Ishikawa (cell line): ENCODE data around the gene ADAD2.

Experiments used
- CEBPB ChIP-seq: IDR thresholded peaks from 2 replicates; pipeline ENCODE4 v1.6.1; 2012
- CREB1 ChIP-seq: IDR thresholded peaks from 2 replicates; pipeline ENCODE4 v1.6.1; 2012; ENCODE audit warnings: low read depth
- EGR1 ChIP-seq: IDR thresholded peaks from 2 replicates; pipeline ENCODE4 v1.6.1; 2012
- EP300 ChIP-seq: IDR thresholded peaks from 2 replicates; pipeline ENCODE4 v1.6.1; 2012; ENCODE audit warnings: borderline replicate concordance
- FOXM1 ChIP-seq: IDR thresholded peaks from 2 replicates; pipeline ENCODE4 v1.6.1; 2012; ENCODE audit warnings: low read depth, borderline replicate concordance
- MAX ChIP-seq: IDR thresholded peaks from 2 replicates; pipeline ENCODE4 v1.6.1; 2012
- NFIC ChIP-seq: IDR thresholded peaks from 2 replicates; pipeline ENCODE4 v1.6.1; 2012
- RAD21 ChIP-seq: IDR thresholded peaks from 2 replicates; pipeline ENCODE4 v1.6.1; 2012; ENCODE audit warnings: low read depth
- REST ChIP-seq: IDR thresholded peaks from 2 replicates; pipeline ENCODE4 v1.6.1; 2012; ENCODE audit warnings: low read depth, mild to moderate bottlenecking
- TAF1 ChIP-seq: IDR thresholded peaks from 2 replicates; pipeline ENCODE4 v1.6.1; 2012; ENCODE audit warnings: low read depth, mild to moderate bottlenecking
- TCF12 ChIP-seq: IDR thresholded peaks from 2 replicates; pipeline ENCODE4 v1.6.1; 2012; ENCODE audit warnings: low read depth
- TEAD4 ChIP-seq: IDR thresholded peaks from 2 replicates; pipeline ENCODE4 v1.6.1; 2012
- USF1 ChIP-seq: IDR thresholded peaks from 2 replicates; pipeline ENCODE4 v1.6.1; 2012
- YY1 ChIP-seq: IDR thresholded peaks from 2 replicates; pipeline ENCODE4 v1.6.1; 2012; ENCODE audit warnings: low read depth
- ZBTB7A ChIP-seq: IDR thresholded peaks from 2 replicates; pipeline ENCODE4 v1.6.1; 2012; ENCODE audit warnings: low read depth

Gene ADAD2

GRCh38 chr16:84186685-84187437 lies 4.1 kb upstream of the ADAD2 start, which contains the start of gene TAF1C:
TSS of gene TAF1C (minus strand) at chr16:84187057. CDS start at chr16:84184988, 2,069 bp downstream.
- TF ChIP-seq NFIC = peak; percentile 74
- TF ChIP-seq MAX = peak; percentile 76
- TF ChIP-seq TCF12 = peak; percentile 56; the same call in 1 of the 2 replicates
- TF ChIP-seq RAD21 = peak; percentile 75
- no peak for TF ChIP-seq TEAD4
- TF ChIP-seq TAF1 = peak; percentile 78
- no peak for TF ChIP-seq ZBTB7A
- peak; percentile 90 for TF ChIP-seq EGR1

GRCh38 chr16:84191466-84191865 lies 509 bp downstream of the ADAD2 start:
- no peak for TF ChIP-seq TAF1
- TF ChIP-seq RAD21 = no peak
- no peak for TF ChIP-seq YY1
- no peak for TF ChIP-seq NFIC
- TF ChIP-seq CEBPB = no peak
- TF ChIP-seq TCF12 = no peak
- no peak for TF ChIP-seq TEAD4
- no peak for TF ChIP-seq MAX
- no peak for TF ChIP-seq EGR1

- TF ChIP-seq NFIC (no peak), YY1 (no peak), TAF1 (no peak), CEBPB (no peak), REST (no peak), TCF12 (no peak), MAX (no peak), EGR1 (no peak), FOXM1 (no peak), USF1 (no peak), TEAD4 (no peak), CREB1 (no peak), RAD21 (no peak), EP300 (no peak), ZBTB7A (no peak)
Measured at GRCh38 chr16:84193480-84193879, 2.5 kb downstream of the ADAD2 start.

GRCh38 chr16:84194018-84194417 lies 3.1 kb downstream of the ADAD2 start:
- TF ChIP-seq REST = no peak
- TF ChIP-seq CEBPB = no peak
- no peak for TF ChIP-seq YY1
- TF ChIP-seq ZBTB7A = no peak
- TF ChIP-seq MAX = no peak
- TF ChIP-seq NFIC = no peak
- TF ChIP-seq USF1 = no peak
- no peak for TF ChIP-seq RAD21
- no peak for TF ChIP-seq TEAD4
- no peak for TF ChIP-seq EP300
- TF ChIP-seq EGR1 = no peak

GRCh38 chr16:84194470-84195200 lies 3.7 kb downstream of the ADAD2 start:
- TF ChIP-seq NFIC (no peak), USF1 (no peak), TCF12 (no peak), MAX (no peak), EP300 (no peak)
